SK-N-SH (cell line): ENCODE results near the gene OSBPL8. TPM values are rescaled to one million over a fixed set of nuclear protein-coding genes. Genes with fewer than 3 reads are reported as not detected.

Source experiments
- CTCF ChIA-PET: fragments of 300-600, 350-600 bp; formaldehyde crosslinking; extraction: SDS; loops from one replicate; lab custom pipeline; 2021; lab: Yijun Ruan, JAX
- POLR2A ChIA-PET: fragments of 350-600 bp; sonication (Branson Sonifier 250); formaldehyde crosslinking; extraction: SDS; loops from one replicate; lab custom pipeline; 2020; ENCODE audit warnings: antibody characterized with exemption, inconsistent platforms; lab: Yijun Ruan, JAX
- DNase-seq: peaks from one replicate; pipeline ENCODE4 v3.0.0; 2012
- H2AFZ ChIP-seq: fragments of 200-600 bp; sonication (generic); 2 replicates; pipeline ENCODE4 v1.8.1; 2016; ENCODE audit warnings: antibody characterized with exemption, mild to moderate bottlenecking, low read depth
- H3F3A ChIP-seq: fragments of 200-600 bp; sonication (generic); replicated peaks from 2 replicates; pipeline ENCODE3; 2016; ENCODE audit warnings: antibody characterized with exemption, mild to moderate bottlenecking; ENCODE audit not compliant: insufficient read depth
- H3K27ac ChIP-seq, 2 experiments: fragments of 200-500 bp in 1 of 2; fragments of 200-600 bp in 1 of 2; sonication (Bioruptor generic) in 1 of 2; sonication (generic), shearing (Covaris generic) in 1 of 2; 2 replicates each; pipeline versions ENCODE4 v1.5.1 to v1.6.1; 2014 to 2016; ENCODE audit warnings: low read depth in 2 of 2, inconsistent platforms in 1 of 2, low read length in 1 of 2, mild to moderate bottlenecking in 1 of 2, mixed read lengths in 1 of 2
- H3K27me3 ChIP-seq: fragments of 200-600 bp; sonication (generic), shearing (Covaris generic); 2 replicates; pipeline ENCODE4 v1.6.1; 2016; ENCODE audit warnings: mixed run types; ENCODE audit not compliant: insufficient read depth
- H3K36me3 ChIP-seq, 2 experiments: fragments of 200-500 bp in 1 of 2; fragments of 200-600 bp in 1 of 2; sonication (Bioruptor generic) in 1 of 2; sonication (generic) in 1 of 2; replicated peaks in 1 of 2; 2 replicates each; pipeline versions ENCODE3 to v1.5.1; 2014 to 2016; ENCODE audit warnings: low read length in 1 of 2, mild to moderate bottlenecking in 1 of 2; ENCODE audit not compliant: insufficient read depth in 2 of 2, control insufficient read depth in 1 of 2
- H3K4me1 ChIP-seq, 2 experiments: fragments of 200-500 bp in 1 of 2; fragments of 200-600 bp in 1 of 2; sonication (Bioruptor generic) in 1 of 2; sonication (generic), shearing (Covaris generic) in 1 of 2; 2 replicates each; pipeline versions ENCODE4 v1.5.1 to v1.6.1; 2014 to 2016; ENCODE audit warnings: low read depth in 1 of 2, low read length in 1 of 2, mixed run types in 1 of 2; ENCODE audit not compliant: insufficient read depth in 2 of 2, control insufficient read depth in 1 of 2
- H3K4me2 ChIP-seq: fragments of 200-600 bp; sonication (generic), shearing (Covaris generic); 2 replicates; pipeline ENCODE4 v1.6.1; 2017; ENCODE audit warnings: mixed run types
- H3K4me3 ChIP-seq, 2 experiments: fragments of 200-500 bp in 1 of 2; fragments of 200-600 bp in 1 of 2; sonication (Bioruptor generic) in 1 of 2; sonication (generic), shearing (Covaris generic) in 1 of 2; 2 replicates each; pipeline versions ENCODE4 v1.5.1 to v1.8.1; 2014 to 2016; ENCODE audit warnings: low read depth in 2 of 2, inconsistent platforms in 1 of 2, low read length in 1 of 2, mild to moderate bottlenecking in 1 of 2, mixed read lengths in 1 of 2, moderate library complexity in 1 of 2
- H3K79me2 ChIP-seq: fragments of 200-600 bp; sonication (generic); 2 replicates; pipeline ENCODE4 v1.8.1; 2017; ENCODE audit warnings: mild to moderate bottlenecking; ENCODE audit not compliant: insufficient read depth
- H3K9ac ChIP-seq: fragments of 200-600 bp; sonication (generic); 2 replicates; pipeline ENCODE4 v1.6.1; 2017; ENCODE audit warnings: mixed run types
- H3K9me2 ChIP-seq: fragments of 200-600 bp; sonication (generic); 2 replicates; pipeline ENCODE4 v1.6.1; 2017; ENCODE audit warnings: mixed run types
- H3K9me3 ChIP-seq: fragments of 200-600 bp; sonication (generic); 2 replicates; pipeline ENCODE4 v1.6.1; 2017; ENCODE audit warnings: mixed run types, mild to moderate bottlenecking, moderate library complexity
- H4K20me1 ChIP-seq: fragments of 200-600 bp; sonication (generic); 2 replicates; pipeline ENCODE4 v1.6.1; 2017; ENCODE audit warnings: mild to moderate bottlenecking, mixed run types; ENCODE audit not compliant: insufficient read depth
- EP300 ChIP-seq, 2 experiments: IDR thresholded peaks; 2 replicates each; pipeline versions ENCODE4 v1.4.0 to v1.6.1; 2012; ENCODE audit warnings: borderline replicate concordance in 1 of 2, low read depth in 1 of 2, low read length in 1 of 2
- FOSL2 ChIP-seq: IDR thresholded peaks from 2 replicates; pipeline ENCODE4 v1.4.0; 2012; ENCODE audit warnings: low read depth, mild to moderate bottlenecking, moderate library complexity, borderline replicate concordance
- FOXJ3 ChIP-seq: sonication (generic); formaldehyde crosslinking; IDR thresholded peaks from 2 replicates; pipeline ENCODE4 v1.5.1; 2020; ENCODE audit warnings: mild to moderate bottlenecking, missing genetic modification reagents
- FOXM1 ChIP-seq: IDR thresholded peaks from 2 replicates; pipeline ENCODE4 v1.4.0; 2012; ENCODE audit warnings: low read depth, mild to moderate bottlenecking
- GATA2 ChIP-seq: sonication (generic); formaldehyde crosslinking; IDR thresholded peaks from 2 replicates; pipeline ENCODE4 v1.5.0; 2020; ENCODE audit warnings: mild to moderate bottlenecking, missing genetic modification reagents
- NFIC ChIP-seq: IDR thresholded peaks from 2 replicates; pipeline ENCODE4 v1.4.0; 2012; ENCODE audit warnings: borderline replicate concordance
- POLR2AphosphoS5 ChIP-seq: IDR thresholded peaks from 2 replicates; pipeline ENCODE4 v1.6.1; 2012; ENCODE audit warnings: low read depth, low read length
- RCOR1 ChIP-seq: fragments of 150-350 bp; IDR thresholded peaks from 2 replicates; pipeline ENCODE4 v1.6.1; 2017; ENCODE audit warnings: antibody characterized with exemption, low read length
- RFX5 ChIP-seq: IDR thresholded peaks from 2 replicates; pipeline ENCODE4 v1.6.1; 2012; ENCODE audit warnings: mild to moderate bottlenecking, improper control_type of control experiment, low read length
- TCF12 ChIP-seq: IDR thresholded peaks from 2 replicates; pipeline ENCODE4 v1.4.0; 2012
- YY1 ChIP-seq: IDR thresholded peaks from 2 replicates; pipeline ENCODE4 v1.4.0; 2012; ENCODE audit warnings: low read depth, mild to moderate bottlenecking
- WGBS: methylation state at CpG from one replicate; pipeline ENCODE4 v1.1.6; 2017; ENCODE audit warnings: low lambda C conversion rate; 5-methylcytosine and 5-hydroxymethylcytosine counted together
- polyA plus RNA-seq, 3 experiments: library from polyadenylated mRNA; depleted of rRNA; stranded (reverse); fragments of >200 nt; gene quantifications; 2 replicates each; pipeline ENCODE4 v1.2.3, GENCODE V29; 2012
- TF ChIP-seq, protein P1 (sequence below): IDR thresholded peaks from 2 replicates; pipeline ENCODE4; 2012
- TF ChIP-seq, protein P2 (sequence below): IDR thresholded peaks from 2 replicates; pipeline ENCODE4 v1.6.1; 2012; ENCODE audit warnings: mild to moderate bottlenecking, low read depth, low read length, moderate library complexity
- TF ChIP-seq, protein P3 (sequence below): IDR thresholded peaks from 2 replicates; pipeline ENCODE4 v1.4.0; 2012; ENCODE audit warnings: low read depth, borderline replicate concordance
- TF ChIP-seq, protein P4 (sequence below): fragments of 150-350 bp; IDR thresholded peaks from 2 replicates; pipeline ENCODE4 v1.6.1; 2017; ENCODE audit warnings: antibody characterized with exemption, low read length, low read depth, borderline replicate concordance
- TF ChIP-seq, protein P5 (sequence below): fragments of 150-350 bp; IDR thresholded peaks from 2 replicates; pipeline ENCODE4 v1.6.1; 2016; ENCODE audit warnings: mild to moderate bottlenecking, low read depth, low read length
- TF ChIP-seq, protein P6 (sequence below): IDR thresholded peaks from 2 replicates; pipeline ENCODE4 v1.4.0; 2012; ENCODE audit warnings: low read depth

The OSBPL8 gene
- polyA plus RNA-seq, 1 of the 3 experiments (the other 2 are of a cell fraction), result 10.6 TPM

DNA sequence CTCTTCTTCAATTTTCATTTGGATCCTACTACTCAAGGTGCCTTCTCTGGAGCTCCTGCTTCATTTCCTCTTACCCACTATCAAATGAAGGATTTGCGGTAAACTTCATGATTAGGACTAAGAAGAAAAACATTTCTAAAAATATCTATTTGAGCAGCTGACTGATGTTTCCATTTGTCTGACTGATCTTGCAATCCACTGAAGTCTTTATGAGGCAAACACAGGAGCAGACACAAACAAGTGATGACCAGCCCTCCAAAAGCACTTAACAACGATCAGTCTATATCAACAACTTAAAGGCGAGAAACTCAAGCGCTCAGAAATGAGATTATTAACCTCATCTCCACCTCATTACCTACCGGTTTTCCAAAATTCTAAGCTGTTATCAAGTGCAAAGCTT, 26.2 kb downstream of the OSBPL8 start (continued):
- TF ChIP-seq RFX5 (no peak), FOXM1 (no peak), EP300 (IDR thresholded peaks at IDR 0.05; ENCODE audit: borderline replicate concordance in 1 of 2, low read depth in 1 of 2, low read length in 1 of 2) (no peak), GATA2 (CRISPR knock-in tag) (no peak)

DNA sequence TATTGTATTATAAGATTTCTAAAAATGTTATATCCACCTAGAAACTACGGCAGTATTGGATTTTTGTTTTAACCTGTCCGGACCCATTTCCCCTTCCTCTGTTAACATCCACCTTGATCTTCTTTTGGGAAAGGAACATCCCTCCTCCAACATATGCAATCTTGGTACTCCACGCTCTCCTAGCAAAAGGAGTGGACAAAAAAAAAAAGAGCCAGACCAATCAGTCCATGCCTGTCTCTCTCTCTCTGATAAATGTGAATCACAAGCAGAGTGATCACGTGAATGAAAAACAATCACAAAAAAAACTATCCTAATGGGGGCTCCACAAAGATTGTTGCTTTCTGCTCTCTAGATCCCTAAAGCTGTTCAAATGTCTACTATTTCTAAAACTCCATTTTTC, 27.1 kb downstream of the OSBPL8 start:
- Histone ChIP-seq H2AFZ (no peak overlapping the region), H4K20me1 (no peaks in the 10 kb centered on the region), H3K27ac (no peak overlapping the region), H3K4me2 (no peak overlapping the region), H3F3A (peaks cover 3% of the 10 kb centered on the region), H3K4me3 (no peak overlapping the region), H3K79me2 (peaks cover 72% of the 10 kb centered on the region), H3K27me3 (no peaks in the 10 kb centered on the region), H3K4me1 (no peaks in the 10 kb centered on the region; a peak in 1 of 4 replicates), H3K9me3 (no peaks in the 10 kb centered on the region), H3K9ac (no peak overlapping the region), H3K9me2 (no peaks in the 10 kb centered on the region), H3K36me3 (peaks cover 0 to under 1% of the 10 kb centered on the region in 2 experiments)
- ChIA-PET CTCF (no interaction called here), POLR2A (interaction anchor here (0.6 kb wide), 1 partner anchor 1964 kb away, joined by 3 read pairs; no protein-coding TSS in a partner anchor)
- TF ChIP-seq TCF12, result no peak
- no peak for TF ChIP-seq EP300 (IDR thresholded peaks at IDR 0.05; ENCODE audit: borderline replicate concordance in 1 of 2, low read depth in 1 of 2, low read length in 1 of 2)
- TF ChIP-seq, protein P1, sequence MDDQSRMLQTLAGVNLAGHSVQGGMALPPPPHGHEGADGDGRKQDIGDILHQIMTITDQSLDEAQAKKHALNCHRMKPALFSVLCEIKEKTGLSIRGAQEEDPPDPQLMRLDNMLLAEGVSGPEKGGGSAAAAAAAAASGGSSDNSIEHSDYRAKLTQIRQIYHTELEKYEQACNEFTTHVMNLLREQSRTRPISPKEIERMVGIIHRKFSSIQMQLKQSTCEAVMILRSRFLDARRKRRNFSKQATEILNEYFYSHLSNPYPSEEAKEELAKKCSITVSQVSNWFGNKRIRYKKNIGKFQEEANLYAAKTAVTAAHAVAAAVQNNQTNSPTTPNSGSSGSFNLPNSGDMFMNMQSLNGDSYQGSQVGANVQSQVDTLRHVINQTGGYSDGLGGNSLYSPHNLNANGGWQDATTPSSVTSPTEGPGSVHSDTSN, result no peak
- TF ChIP-seq YY1, result no peak
- no peak for TF ChIP-seq NFIC
- TF ChIP-seq, protein P2, sequence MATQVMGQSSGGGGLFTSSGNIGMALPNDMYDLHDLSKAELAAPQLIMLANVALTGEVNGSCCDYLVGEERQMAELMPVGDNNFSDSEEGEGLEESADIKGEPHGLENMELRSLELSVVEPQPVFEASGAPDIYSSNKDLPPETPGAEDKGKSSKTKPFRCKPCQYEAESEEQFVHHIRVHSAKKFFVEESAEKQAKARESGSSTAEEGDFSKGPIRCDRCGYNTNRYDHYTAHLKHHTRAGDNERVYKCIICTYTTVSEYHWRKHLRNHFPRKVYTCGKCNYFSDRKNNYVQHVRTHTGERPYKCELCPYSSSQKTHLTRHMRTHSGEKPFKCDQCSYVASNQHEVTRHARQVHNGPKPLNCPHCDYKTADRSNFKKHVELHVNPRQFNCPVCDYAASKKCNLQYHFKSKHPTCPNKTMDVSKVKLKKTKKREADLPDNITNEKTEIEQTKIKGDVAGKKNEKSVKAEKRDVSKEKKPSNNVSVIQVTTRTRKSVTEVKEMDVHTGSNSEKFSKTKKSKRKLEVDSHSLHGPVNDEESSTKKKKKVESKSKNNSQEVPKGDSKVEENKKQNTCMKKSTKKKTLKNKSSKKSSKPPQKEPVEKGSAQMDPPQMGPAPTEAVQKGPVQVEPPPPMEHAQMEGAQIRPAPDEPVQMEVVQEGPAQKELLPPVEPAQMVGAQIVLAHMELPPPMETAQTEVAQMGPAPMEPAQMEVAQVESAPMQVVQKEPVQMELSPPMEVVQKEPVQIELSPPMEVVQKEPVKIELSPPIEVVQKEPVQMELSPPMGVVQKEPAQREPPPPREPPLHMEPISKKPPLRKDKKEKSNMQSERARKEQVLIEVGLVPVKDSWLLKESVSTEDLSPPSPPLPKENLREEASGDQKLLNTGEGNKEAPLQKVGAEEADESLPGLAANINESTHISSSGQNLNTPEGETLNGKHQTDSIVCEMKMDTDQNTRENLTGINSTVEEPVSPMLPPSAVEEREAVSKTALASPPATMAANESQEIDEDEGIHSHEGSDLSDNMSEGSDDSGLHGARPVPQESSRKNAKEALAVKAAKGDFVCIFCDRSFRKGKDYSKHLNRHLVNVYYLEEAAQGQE, result no peak
- no peak for TF ChIP-seq RCOR1
- no peak for TF ChIP-seq FOSL2
- TF ChIP-seq, protein P3, sequence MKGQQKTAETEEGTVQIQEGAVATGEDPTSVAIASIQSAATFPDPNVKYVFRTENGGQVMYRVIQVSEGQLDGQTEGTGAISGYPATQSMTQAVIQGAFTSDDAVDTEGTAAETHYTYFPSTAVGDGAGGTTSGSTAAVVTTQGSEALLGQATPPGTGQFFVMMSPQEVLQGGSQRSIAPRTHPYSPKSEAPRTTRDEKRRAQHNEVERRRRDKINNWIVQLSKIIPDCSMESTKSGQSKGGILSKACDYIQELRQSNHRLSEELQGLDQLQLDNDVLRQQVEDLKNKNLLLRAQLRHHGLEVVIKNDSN, result no peak
- no peak for TF ChIP-seq FOXJ3 (CRISPR knock-in tag)
- TF ChIP-seq, protein P4, sequence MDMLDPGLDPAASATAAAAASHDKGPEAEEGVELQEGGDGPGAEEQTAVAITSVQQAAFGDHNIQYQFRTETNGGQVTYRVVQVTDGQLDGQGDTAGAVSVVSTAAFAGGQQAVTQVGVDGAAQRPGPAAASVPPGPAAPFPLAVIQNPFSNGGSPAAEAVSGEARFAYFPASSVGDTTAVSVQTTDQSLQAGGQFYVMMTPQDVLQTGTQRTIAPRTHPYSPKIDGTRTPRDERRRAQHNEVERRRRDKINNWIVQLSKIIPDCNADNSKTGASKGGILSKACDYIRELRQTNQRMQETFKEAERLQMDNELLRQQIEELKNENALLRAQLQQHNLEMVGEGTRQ, result no peak
- TF ChIP-seq RFX5, result no peak
- TF ChIP-seq, protein P5, sequence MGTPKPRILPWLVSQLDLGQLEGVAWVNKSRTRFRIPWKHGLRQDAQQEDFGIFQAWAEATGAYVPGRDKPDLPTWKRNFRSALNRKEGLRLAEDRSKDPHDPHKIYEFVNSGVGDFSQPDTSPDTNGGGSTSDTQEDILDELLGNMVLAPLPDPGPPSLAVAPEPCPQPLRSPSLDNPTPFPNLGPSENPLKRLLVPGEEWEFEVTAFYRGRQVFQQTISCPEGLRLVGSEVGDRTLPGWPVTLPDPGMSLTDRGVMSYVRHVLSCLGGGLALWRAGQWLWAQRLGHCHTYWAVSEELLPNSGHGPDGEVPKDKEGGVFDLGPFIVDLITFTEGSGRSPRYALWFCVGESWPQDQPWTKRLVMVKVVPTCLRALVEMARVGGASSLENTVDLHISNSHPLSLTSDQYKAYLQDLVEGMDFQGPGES, result no peak
- TF ChIP-seq, protein P6, sequence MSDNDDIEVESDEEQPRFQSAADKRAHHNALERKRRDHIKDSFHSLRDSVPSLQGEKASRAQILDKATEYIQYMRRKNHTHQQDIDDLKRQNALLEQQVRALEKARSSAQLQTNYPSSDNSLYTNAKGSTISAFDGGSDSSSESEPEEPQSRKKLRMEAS, result no peak
- no peak for TF ChIP-seq POLR2AphosphoS5
- TF ChIP-seq GATA2 (CRISPR knock-in tag), result no peak
- no peak for DNase-seq
- WGBS, result 96% methylated on average over 4 of the region's 4 CpGs
